NT2/D1 (cell line): Measurements from ENCODE around the gene DSCAML1.

Experiments
- DNase-seq: peaks from one replicate; pipeline ENCODE4 v3.0.0-alpha.2; 2011; ENCODE audit warnings: low read depth, low spot score
- H3K27me3 ChIP-seq: 2 replicates; pipeline ENCODE4 v1.6.0; 2011; ENCODE audit warnings: mild to moderate bottlenecking; ENCODE audit not compliant: insufficient read length, insufficient read depth
- H3K36me3 ChIP-seq: 2 replicates; pipeline ENCODE4 v1.6.1; 2011; ENCODE audit warnings: mild to moderate bottlenecking, low read length, mixed read lengths; ENCODE audit not compliant: insufficient read depth, insufficient read length
- H3K4me1 ChIP-seq: 2 replicates; pipeline ENCODE4 v1.5.1; 2011; ENCODE audit not compliant: insufficient read depth, insufficient read length
- H3K4me3 ChIP-seq: 2 replicates; pipeline ENCODE4 v1.5.1; 2011; ENCODE audit warnings: low read depth; ENCODE audit not compliant: insufficient read length
- H3K9ac ChIP-seq: 2 replicates; pipeline ENCODE4 v1.6.0; 2011; ENCODE audit warnings: low read depth; ENCODE audit not compliant: insufficient read length
- H3K9me3 ChIP-seq: 2 replicates; pipeline ENCODE4 v1.5.1; 2011; ENCODE audit warnings: mild to moderate bottlenecking, low read length; ENCODE audit not compliant: insufficient read depth
- SUZ12 ChIP-seq: IDR thresholded peaks from 2 replicates; pipeline ENCODE4 v1.6.1; 2011; ENCODE audit not compliant: insufficient read length, insufficient read depth; ENCODE audit errors: extremely low read depth
- YY1 ChIP-seq: IDR thresholded peaks from 2 replicates; pipeline ENCODE4 v1.6.1; 2011; ENCODE audit not compliant: insufficient read length, insufficient read depth
- ZNF274 ChIP-seq: IDR thresholded peaks from 2 replicates; pipeline ENCODE4 v1.6.1; 2011; ENCODE audit warnings: mild to moderate bottlenecking, low read depth, low read length

DSCAML1 gene

DNA sequence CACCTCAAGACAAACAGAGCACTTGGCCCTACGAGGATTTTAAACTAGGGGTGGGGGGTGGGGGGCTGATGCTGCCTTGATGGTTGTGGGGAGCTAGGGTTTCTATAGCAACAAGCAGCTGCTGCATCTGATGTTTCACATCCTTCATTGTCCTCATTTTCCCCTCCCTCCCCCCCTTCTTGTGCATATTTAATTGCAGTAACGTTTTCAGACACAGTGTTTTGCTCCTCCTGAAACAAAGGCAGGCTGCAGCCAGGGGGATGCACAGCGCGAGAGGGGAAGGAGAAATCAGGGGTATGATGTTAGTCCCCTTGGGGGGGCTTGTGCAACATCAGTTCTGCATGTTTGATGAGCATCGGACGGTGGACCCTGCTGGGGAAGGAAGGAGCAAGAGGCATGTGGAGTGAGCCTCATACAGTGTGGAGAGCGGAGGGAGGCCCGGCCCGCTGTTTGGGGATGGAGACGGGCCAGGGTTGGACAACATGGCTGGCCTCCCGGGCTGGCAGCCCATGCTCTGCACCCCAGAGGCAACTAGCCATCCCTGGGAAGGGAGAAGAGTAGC, 261.1 kb downstream of the DSCAML1 start:
- Histone ChIP-seq H3K9me3 (no peaks in the 10 kb centered on the region; the same call in 1 of the 2 replicates), H3K9ac (no peak overlapping the region), H3K4me3 (no peak overlapping the region), H3K27me3 (no peaks in the 10 kb centered on the region), H3K36me3 (no peaks in the 10 kb centered on the region), H3K4me1 (peaks cover 6% of the 10 kb centered on the region)
- no peak for DNase-seq
- TF ChIP-seq YY1 (no peak), SUZ12 (no peak), ZNF274 (no peak)

DNA sequence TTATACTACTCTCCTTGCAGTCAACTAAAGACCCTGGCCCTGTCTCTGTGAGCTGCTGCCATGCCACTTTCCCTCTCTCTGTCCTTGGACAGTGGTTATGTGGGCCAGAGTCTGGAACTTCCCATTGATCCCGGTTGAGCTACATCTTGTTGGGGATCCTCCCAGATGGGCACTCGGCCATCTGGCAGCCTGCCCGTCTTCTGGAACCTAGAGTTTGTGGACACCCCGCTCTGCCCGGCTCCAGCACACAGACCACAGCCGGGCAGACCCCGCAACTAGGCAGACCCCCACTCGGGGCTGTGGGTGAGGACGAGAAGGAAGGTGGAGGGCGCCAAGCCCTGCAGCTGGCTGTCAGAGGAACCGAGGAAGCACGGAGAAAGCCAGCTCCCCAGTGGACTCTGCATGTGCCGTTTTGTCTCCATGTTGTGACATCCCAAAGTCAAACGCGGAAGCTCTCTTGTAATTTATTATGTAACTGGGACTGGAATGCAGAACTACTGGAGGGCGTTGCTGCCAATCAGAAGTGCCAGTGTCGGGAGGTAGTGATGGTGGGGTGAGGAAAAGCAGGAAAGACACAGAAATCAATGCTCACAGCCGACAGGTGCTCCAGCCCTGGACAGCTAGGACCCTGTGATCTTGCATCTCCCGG, 261.7 kb downstream of the DSCAML1 start:
- H3K9ac ChIP-seq, result no peak overlapping the region
- no peaks in the 10 kb centered on the region for H3K36me3 ChIP-seq
- no peak for TF ChIP-seq SUZ12
- TF ChIP-seq YY1, result no peak
- TF ChIP-seq ZNF274, result no peak
- peaks cover 6% of the 10 kb centered on the region for H3K4me1 ChIP-seq
- H3K27me3 ChIP-seq, result no peaks in the 10 kb centered on the region
- no peaks in the 10 kb centered on the region; the same call in 1 of the 2 replicates for H3K9me3 ChIP-seq
- DNase-seq, result no peak
- H3K4me3 ChIP-seq, result no peak overlapping the region

DNA sequence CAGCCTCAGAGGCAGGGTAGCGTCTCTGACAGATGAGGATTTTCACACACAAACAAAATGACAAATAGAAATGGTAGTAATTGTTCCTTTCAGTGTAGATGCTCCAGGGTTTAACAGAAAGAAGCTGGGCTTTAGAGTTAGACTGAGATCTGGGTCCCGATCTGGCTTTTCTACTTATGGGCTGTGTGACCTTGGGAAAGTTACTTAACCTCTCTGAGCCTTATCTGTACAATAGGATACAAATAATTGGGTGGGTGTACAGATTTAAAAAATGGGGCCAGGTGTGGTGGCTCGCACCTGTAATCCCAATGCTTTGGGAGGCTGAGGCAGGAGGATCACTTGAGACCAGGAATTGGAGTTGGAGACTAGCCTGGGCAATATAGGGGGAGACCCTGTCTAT, 264.4 kb downstream of the DSCAML1 start:
- Histone ChIP-seq H3K27me3 (no peaks in the 10 kb centered on the region), H3K4me3 (no peak overlapping the region), H3K9ac (no peak overlapping the region), H3K9me3 (no peaks in the 10 kb centered on the region; the same call in 1 of the 2 replicates), H3K4me1 (peaks cover 8% of the 10 kb centered on the region), H3K36me3 (no peaks in the 10 kb centered on the region)
- TF ChIP-seq SUZ12 (no peak), ZNF274 (no peak), YY1 (no peak)
- no peak for DNase-seq

DNA sequence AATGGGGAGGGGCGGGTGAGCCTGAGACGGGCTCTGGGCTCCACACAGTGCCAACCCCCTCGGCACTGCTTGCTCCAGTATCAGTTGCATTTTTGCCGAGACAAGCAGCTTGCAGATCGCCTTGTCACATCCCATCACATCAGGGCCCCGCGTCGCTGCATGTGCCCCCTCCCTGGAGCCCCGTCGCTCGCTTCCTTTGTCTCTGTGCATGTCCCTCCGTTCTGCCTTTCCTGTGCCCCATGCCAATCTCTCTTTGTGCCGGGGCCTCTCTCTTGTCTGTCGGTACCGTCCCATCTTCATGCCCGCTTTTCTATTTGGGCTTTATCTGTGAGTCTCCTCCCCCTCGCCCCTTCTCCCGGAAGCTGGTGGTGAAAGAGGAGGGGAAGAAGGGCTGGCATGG, 267.2 kb downstream of the DSCAML1 start:
- no peaks in the 10 kb centered on the region for H3K27me3 ChIP-seq
- no peak overlapping the region for H3K9ac ChIP-seq
- H3K36me3 ChIP-seq, result no peaks in the 10 kb centered on the region
- no peak for DNase-seq
- no peak for TF ChIP-seq SUZ12
- no peak for TF ChIP-seq ZNF274
- no peak for TF ChIP-seq YY1
- no peak overlapping the region for H3K4me3 ChIP-seq
- no peaks in the 10 kb centered on the region; the same call in 1 of the 2 replicates for H3K9me3 ChIP-seq
- peaks cover 11% of the 10 kb centered on the region for H3K4me1 ChIP-seq

DNA sequence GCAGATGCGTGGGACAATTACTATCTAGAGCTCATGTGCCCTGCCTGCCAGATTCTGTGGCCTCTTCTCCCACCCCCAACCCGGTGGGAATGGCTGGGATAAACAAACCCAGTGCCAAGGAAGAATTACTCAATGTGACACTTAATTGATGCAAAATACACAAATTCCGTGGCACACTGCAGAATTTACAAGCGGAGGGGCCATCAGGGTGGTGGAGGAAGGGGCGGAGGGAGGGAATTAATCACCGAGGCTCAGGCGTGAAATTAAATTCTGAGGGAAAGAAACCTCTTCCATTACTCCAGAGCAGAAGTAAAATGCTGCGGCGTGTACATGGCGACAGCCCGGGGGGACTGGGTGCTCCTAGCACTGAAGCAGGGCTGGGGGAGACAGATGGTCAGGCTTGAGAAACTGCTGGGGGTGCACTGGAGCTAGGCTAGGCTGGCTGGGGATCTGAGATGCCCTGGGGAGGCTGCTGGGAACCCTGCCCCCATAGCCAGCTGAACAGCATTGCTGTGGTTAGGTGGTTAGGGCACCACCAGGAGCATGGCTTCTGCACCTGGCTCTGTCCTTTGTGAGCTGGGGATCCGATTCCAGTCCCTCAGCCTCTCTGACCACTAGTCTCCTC, 268.8 kb downstream of the DSCAML1 start:
- H3K9ac ChIP-seq, result no peak overlapping the region

DNA sequence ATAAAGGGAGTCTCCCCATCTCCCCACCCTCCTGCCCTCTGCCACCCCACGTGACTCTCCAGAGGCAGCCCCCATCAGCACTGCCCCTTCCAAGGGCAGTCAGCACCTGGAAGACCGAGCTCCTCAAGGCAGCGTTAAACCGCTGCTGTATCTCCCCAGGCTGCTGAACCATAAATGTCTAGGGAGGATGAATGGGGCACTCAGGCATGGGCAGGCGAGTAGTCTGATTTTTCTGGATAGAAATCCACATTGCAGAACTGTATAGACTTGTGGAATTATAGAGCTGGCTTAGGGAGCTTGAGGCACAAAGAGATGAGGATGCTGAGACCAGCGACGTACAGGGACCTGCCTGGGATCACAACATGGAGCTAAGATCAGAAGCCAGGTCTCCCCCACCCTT, 269.7 kb downstream of the DSCAML1 start:
- H3K36me3 ChIP-seq, result no peaks in the 10 kb centered on the region
- DNase-seq, result no peak
- no peaks in the 10 kb centered on the region for H3K9me3 ChIP-seq
- TF ChIP-seq SUZ12, result no peak
- no peak for TF ChIP-seq ZNF274
- TF ChIP-seq YY1, result no peak
- peaks cover 10% of the 10 kb centered on the region for H3K4me1 ChIP-seq
- no peaks in the 10 kb centered on the region for H3K27me3 ChIP-seq
- no peak overlapping the region for H3K9ac ChIP-seq
- H3K4me3 ChIP-seq, result no peak overlapping the region

More for the DNA sequence above, 268.8 kb downstream of the DSCAML1 start:
- no peak for DNase-seq
- TF ChIP-seq SUZ12, result no peak
- no peak for TF ChIP-seq YY1
- no peak for TF ChIP-seq ZNF274
- peaks cover 11% of the 10 kb centered on the region for H3K4me1 ChIP-seq
- H3K36me3 ChIP-seq, result no peaks in the 10 kb centered on the region
- H3K9me3 ChIP-seq, result no peaks in the 10 kb centered on the region
- no peak overlapping the region for H3K4me3 ChIP-seq
- H3K27me3 ChIP-seq, result no peaks in the 10 kb centered on the region

DNA sequence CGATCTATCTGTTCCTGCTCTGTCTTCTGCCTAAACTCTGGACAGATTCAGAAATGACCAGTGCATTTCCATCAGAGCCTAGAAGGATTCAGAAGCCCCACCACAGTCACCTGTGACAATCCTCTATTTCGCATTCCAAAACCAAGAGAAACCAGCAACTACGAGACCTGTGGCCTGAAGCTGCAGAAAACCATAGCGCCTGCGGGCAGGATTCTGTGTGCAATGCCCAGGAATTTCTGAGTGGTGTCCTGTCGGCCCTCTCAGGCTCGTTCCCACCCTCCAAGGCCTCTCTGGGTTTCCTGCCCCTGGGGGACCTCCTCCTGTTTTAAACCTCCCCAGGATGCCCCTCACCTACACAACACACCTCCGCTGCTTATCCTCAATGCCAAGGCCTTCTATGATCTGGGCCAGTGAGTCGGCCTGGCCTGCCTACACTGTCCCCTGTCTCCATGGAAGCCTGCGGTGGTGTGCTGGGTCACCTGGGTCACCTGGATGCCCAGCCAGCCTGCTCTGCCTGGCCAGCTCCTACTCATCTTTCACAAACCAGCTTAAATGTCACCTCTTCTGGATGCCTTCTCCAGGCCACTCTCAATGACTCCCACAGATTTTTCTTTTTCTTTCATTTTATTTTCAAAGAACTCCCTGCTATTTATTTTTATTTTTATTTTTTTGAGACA, 271.0 kb downstream of the DSCAML1 start:
- Histone ChIP-seq H3K27me3 (no peaks in the 10 kb centered on the region), H3K9me3 (no peaks in the 10 kb centered on the region), H3K9ac (no peak overlapping the region), H3K36me3 (no peaks in the 10 kb centered on the region), H3K4me1 (peaks cover 9% of the 10 kb centered on the region), H3K4me3 (no peak overlapping the region)
- no peak for TF ChIP-seq ZNF274
- TF ChIP-seq YY1, result no peak
- TF ChIP-seq SUZ12, result no peak
- no peak for DNase-seq
